HG02623 (cell line): ENCODE results near the gene KCNG4.

Experiments
- ATAC-seq: cut with Tn5 transposase; IDR thresholded peaks from one replicate; pipeline ENCODE4 v1.9.1; 2021; ENCODE audit warnings: moderate library complexity; ENCODE audit not compliant: unreplicated experiment

The KCNG4 gene

DNA sequence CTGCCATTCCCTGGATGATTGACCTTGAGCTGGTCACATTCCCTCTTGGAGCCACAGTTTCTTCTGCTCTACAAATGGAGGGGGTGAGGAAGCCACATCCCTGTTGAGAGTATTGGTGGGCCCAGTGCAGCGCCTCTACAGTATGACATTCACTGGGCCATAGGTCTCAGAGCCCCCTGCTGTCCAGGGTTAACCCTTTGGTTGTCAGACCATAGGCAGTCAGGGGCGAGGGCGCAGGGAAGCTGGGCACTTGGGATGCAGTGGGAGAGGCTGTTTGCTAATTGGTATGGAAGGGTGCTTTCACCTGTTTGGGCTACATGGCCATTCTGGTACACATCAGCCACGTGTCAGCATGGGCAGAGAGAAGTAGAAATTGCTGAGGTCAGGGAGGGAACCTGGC is 27.6 kb upstream of the KCNG4 start:
- ATAC-seq: no peak

GRCh38 chr16:84266451-84266850 is 26.6 kb upstream of the KCNG4 start:
- no peak for ATAC-seq

GRCh38 chr16:84262939-84263338 is 23.1 kb upstream of the KCNG4 start:
- ATAC-seq: no peak

DNA sequence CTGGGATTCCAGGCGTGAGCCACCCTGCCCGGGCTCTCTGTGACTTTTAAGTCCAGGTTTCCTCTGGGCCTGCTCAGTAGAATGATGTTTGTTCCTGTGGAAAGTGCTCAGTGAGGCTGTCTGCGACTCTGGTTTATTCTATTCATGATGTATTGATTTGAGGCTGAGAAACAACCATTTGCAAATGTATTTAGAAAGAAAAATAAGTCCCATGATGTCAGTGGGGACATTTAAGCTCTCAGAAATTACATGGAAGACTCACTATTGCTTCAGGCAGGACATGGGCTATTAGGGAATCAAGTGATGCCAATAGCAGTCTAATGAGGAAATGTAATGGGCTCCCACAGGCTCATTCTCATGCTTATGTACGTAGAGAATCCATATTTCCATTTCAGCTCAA is 22.2 kb upstream of the KCNG4 start:
- ATAC-seq: no peak

- no peak for ATAC-seq
These were observed 21.1 kb upstream of the KCNG4 start for GRCh38 chr16:84260766-84261554.

- no peak for ATAC-seq
These were observed 19.9 kb upstream of the KCNG4 start for GRCh38 chr16:84259691-84260090.

DNA sequence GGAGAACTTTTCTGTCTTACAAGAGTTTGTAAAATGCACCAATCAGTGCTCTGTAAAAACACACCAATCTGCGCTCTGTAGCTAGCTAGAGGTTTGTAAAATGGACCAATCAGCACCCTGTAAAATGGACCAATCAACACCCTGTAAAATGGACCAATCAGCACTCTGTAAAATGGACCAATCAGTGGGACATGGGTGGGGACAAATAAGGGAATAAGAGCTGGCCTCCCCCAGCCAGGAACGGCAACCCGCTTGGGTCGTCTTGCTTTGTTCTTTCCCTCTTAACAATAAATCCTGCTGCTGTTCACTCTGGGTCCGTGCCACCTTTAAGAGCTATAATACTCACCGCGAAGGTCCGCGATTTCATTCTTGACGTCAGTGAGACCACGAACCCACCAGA is 18.5 kb upstream of the KCNG4 start:
- ATAC-seq: no peak

DNA sequence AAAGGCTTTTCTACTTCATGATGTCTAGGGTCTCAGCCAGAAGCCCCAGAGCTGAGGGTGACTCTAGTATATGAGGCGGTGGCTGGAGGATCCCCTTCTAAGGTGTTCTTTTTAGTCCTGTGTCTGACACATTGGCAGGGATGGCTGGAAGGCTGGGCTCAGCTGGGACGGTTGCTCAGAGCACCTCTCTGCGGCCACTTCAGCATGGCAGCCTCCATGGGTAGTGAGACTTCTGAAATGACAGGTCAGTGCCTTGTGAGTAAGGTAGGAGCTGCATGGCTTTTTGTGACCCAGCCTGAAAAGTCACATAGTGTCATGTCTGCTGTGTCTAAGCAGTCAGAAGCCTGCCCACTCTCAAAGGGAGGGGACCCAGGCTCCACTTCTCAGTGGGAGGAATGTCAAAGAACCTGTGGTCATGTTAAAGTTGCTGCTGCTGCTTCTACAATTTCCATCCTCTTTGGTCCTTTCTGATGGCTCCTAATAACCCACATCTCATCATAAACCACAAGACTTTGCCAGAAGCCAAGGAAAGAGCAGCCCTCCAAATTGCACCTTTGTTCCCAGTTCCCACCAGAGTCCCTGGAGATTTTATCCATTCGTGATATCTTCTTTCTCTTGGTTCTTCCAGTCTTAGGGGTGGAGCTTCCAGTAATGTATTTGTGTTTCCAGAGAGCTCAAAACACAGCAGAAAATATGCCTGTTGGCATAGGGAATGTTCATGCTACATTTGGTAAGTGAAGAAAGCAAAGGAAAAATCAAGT is 15.4 kb upstream of the KCNG4 start:
- ATAC-seq: no peak

GRCh38 chr16:84254062-84254461 is 14.2 kb upstream of the KCNG4 start:
- no peak for ATAC-seq

DNA sequence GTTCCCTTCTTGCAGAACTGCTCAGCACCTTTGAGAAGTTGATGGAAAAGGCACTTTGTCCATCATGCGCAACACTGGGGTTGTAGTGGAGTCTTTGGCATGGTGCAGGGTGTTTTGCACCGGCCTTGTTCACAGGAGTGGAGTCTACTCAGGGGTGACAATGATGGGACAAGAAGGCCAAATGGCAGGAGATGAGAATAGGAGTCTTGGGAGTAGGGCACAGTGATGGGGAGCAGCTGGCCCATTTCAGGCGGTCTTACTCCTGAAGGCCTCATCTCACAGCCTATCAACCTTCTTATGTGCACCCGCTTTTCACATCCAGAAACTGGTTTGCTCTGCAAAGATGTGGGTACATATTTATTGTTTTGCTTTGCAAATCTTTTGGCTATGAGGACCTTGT is 13.4 kb upstream of the KCNG4 start:
- no peak for ATAC-seq

DNA sequence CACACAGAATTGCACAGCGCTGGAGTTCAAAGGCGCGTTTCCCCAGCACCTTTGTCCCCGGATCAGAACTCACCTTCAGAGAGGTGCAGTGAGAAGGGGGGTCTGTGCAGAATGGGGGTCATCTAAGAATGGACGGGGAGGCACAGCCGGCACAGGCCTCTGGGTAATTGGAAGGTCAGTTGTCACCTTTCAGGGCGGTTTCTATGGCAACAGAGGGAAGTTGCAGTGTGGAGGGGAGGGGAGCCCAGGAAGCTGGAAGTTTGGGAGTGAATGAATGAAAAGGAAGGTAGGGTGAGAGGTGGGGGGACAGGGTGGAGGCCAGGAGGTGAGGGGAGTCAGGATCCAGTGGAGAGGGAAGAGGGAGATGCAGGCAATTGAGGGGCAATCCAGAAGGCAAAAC is 12.4 kb upstream of the KCNG4 start:
- no peak for ATAC-seq

- ATAC-seq: no peak
These were observed 8.0 kb upstream of the KCNG4 start for GRCh38 chr16:84247844-84248243.

DNA sequence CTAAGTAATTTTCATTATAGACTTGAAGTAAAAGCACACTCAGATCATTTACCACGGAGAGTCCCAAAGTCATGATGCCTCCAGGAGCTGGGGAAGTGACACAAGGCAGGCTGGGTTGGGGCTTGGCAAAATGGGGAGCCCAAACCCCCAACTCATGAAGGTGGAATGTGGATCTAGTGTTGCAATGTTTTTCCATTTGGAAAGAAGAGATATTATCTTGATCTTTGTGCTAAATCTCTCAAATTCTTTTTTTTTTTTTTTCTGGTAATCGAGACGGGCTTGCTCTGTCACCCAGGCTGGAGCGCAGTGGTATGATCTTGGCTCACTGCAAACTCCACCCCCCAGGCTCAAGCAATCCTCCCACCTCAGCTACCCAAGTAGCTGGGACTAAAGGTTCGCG is 7.5 kb upstream of the KCNG4 start:
- no peak for ATAC-seq

- ATAC-seq: no peak
These were observed 6.9 kb upstream of the KCNG4 start for GRCh38 chr16:84246679-84247077.

- no peak for ATAC-seq
These were observed 6.3 kb upstream of the KCNG4 start for GRCh38 chr16:84245956-84246678.

DNA sequence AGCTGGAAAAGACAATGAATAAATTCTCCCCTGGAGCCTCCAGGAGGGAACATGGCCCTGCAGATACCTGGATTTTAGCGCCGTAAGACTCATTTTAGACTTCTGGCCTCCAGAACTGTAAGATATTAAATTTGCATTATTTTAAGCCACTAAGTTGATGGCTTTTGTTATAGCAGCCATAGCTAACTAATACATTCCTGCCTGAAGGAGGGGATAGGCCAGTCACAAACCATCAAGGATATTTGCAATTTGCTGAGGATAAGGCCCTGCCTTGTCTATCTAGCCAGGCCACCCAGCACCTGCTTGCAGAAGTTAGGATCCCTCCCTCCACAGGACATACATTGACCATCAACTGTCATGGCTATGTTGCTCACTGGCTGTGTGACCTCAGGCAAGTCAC is 4.9 kb upstream of the KCNG4 start:
- no peak for ATAC-seq

- no peak for ATAC-seq
These were observed 3.9 kb upstream of the KCNG4 start for GRCh38 chr16:84243732-84244131.

GRCh38 chr16:84242839-84243238 is 3.0 kb upstream of the KCNG4 start:
- no peak for ATAC-seq

GRCh38 chr16:84241778-84242177 is 2.0 kb upstream of the KCNG4 start:
- ATAC-seq: no peak

- ATAC-seq: no peak
These were observed 643 bp upstream of the KCNG4 start for GRCh38 chr16:84240455-84240854.

GRCh38 chr16:84239141-84239769 is 557 bp downstream of the KCNG4 start:
- no peak for ATAC-seq
